Skeletal muscle cell (primary cell): ENCODE data around the gene PIP5K1B.

Experiments
- DNase-seq: peaks from one replicate; pipeline ENCODE4 v3.0.0-alpha.2; 2010; ENCODE audit warnings: low read depth
- H3K4me3 ChIP-seq: 2 replicates; pipeline ENCODE4 v1.5.1; 2011; ENCODE audit warnings: low read depth, mild to moderate bottlenecking, control low read depth, low read length, moderate library complexity

PIP5K1B gene

GRCh38 chr9:68876681-68877080, 171.6 kb downstream of the PIP5K1B start:
- no peak for DNase-seq
- H3K4me3 ChIP-seq, result no peak overlapping the region

- H3K4me3 ChIP-seq, result no peak overlapping the region
- DNase-seq, result no peak
Measured at GRCh38 chr9:68877219-68877618, 172.2 kb downstream of the PIP5K1B start.

- DNase-seq, result no peak
- H3K4me3 ChIP-seq, result no peak overlapping the region
Measured at GRCh38 chr9:68878450-68878849, 173.4 kb downstream of the PIP5K1B start.

- DNase-seq, result no peak
- no peak overlapping the region for H3K4me3 ChIP-seq
Measured at GRCh38 chr9:68883224-68883623, 178.2 kb downstream of the PIP5K1B start.

GRCh38 chr9:68887232-68887631, 182.2 kb downstream of the PIP5K1B start:
- no peak for DNase-seq
- no peak overlapping the region for H3K4me3 ChIP-seq

- no peak overlapping the region for H3K4me3 ChIP-seq
- DNase-seq, result no peak
Measured at GRCh38 chr9:68894502-68894901, 189.5 kb downstream of the PIP5K1B start.

GRCh38 chr9:68895741-68896478, 190.9 kb downstream of the PIP5K1B start:
- no peak overlapping the region for H3K4me3 ChIP-seq
- peak; percentile 4 for DNase-seq

GRCh38 chr9:68896486-68896885, 191.4 kb downstream of the PIP5K1B start:
- H3K4me3 ChIP-seq, result no peak overlapping the region
- no peak for DNase-seq

GRCh38 chr9:68897577-68898145, 192.6 kb downstream of the PIP5K1B start:
- DNase-seq, result no peak
- H3K4me3 ChIP-seq, result no peak overlapping the region

GRCh38 chr9:68898781-68899439, 193.9 kb downstream of the PIP5K1B start:
- H3K4me3 ChIP-seq, result no peak overlapping the region
- DNase-seq, result no peak

GRCh38 chr9:68904454-68904853, 199.4 kb downstream of the PIP5K1B start:
- H3K4me3 ChIP-seq, result no peak overlapping the region
- DNase-seq, result no peak

GRCh38 chr9:68905129-68905528, 200.1 kb downstream of the PIP5K1B start:
- H3K4me3 ChIP-seq, result no peak overlapping the region
- DNase-seq, result no peak

- no peak for DNase-seq
- H3K4me3 ChIP-seq, result no peak overlapping the region
Measured at GRCh38 chr9:68907910-68908309, 202.9 kb downstream of the PIP5K1B start.

- no peak overlapping the region for H3K4me3 ChIP-seq
- no peak for DNase-seq
Measured at GRCh38 chr9:68912561-68912960, 207.5 kb downstream of the PIP5K1B start.

GRCh38 chr9:68913054-68913453, 208.0 kb downstream of the PIP5K1B start:
- DNase-seq, result no peak
- no peak overlapping the region for H3K4me3 ChIP-seq

- H3K4me3 ChIP-seq, result no peak overlapping the region
- no peak for DNase-seq
Measured at GRCh38 chr9:68914751-68915150, 209.7 kb downstream of the PIP5K1B start.

- no peak overlapping the region for H3K4me3 ChIP-seq
- DNase-seq, result no peak
Measured at GRCh38 chr9:68919661-68920060, 214.6 kb downstream of the PIP5K1B start.

- H3K4me3 ChIP-seq, result no peak overlapping the region
- no peak for DNase-seq
Measured at GRCh38 chr9:68920921-68921320, 215.9 kb downstream of the PIP5K1B start.

GRCh38 chr9:68923480-68923879, 218.4 kb downstream of the PIP5K1B start:
- no peak for DNase-seq
- no peak overlapping the region for H3K4me3 ChIP-seq

GRCh38 chr9:68925175-68925574, 220.1 kb downstream of the PIP5K1B start:
- H3K4me3 ChIP-seq, result no peak overlapping the region
- no peak for DNase-seq

- no peak for DNase-seq
- H3K4me3 ChIP-seq, result no peak overlapping the region
Measured at GRCh38 chr9:68927165-68927564, 222.1 kb downstream of the PIP5K1B start.
